Stimulated activated CD4-positive, alpha-beta T cell treated with anti-CD3 and anti-CD28 coated beads, Interleukin-4, amount 100 ng/mL, for 48 hours (primary cell): ENCODE data around the gene LILRB1.
"Not testable (repeated sequence)": the region's sequence is repeated elsewhere in the genome, so short reads cannot be mapped to it uniquely, and the experiment has no call there.

ENCODE experiments used
- DNase-seq, 2 donors: peaks; one replicate each; pipeline ENCODE4 v3.0.0-alpha.2; 2020; ENCODE audit warnings: low read depth in 2 of 2

LILRB1 gene

GRCh38 chr19:54630262-54630661 lies at the start of gene LILRB1:
LILRB1 (plus strand) TSS chr19:54630484; CDS start chr19:54631074, 590 bp downstream.
- DNase-seq, result not testable (repeated sequence)

GRCh38 chr19:54586397-54586796 lies 43.9 kb upstream of the LILRB1 start:
- no peak for DNase-seq

GRCh38 chr19:54587026-54587425 lies 43.3 kb upstream of the LILRB1 start:
- DNase-seq, result no peak

- DNase-seq, result not testable (repeated sequence)
These were observed 36.8 kb upstream of the LILRB1 start, which contains the start of gene LILRA1 for GRCh38 chr19:54593445-54593844. LILRA1 (plus strand) TSS chr19:54593632; CDS start chr19:54594245, 613 bp downstream.

- DNase-seq, result not testable (repeated sequence)
These were observed 36.2 kb upstream of the LILRB1 start for GRCh38 chr19:54593931-54594626.

GRCh38 chr19:54594737-54595136 lies 35.5 kb upstream of the LILRB1 start:
- no peak for DNase-seq

- not testable (repeated sequence) for DNase-seq
These were observed 34.4 kb upstream of the LILRB1 start for GRCh38 chr19:54595680-54596436.

GRCh38 chr19:54600212-54600611 lies 30.1 kb upstream of the LILRB1 start:
- DNase-seq, result no peak

- DNase-seq, result no peak
These were observed 24.1 kb upstream of the LILRB1 start for GRCh38 chr19:54606230-54606629.

- DNase-seq, result no peak
These were observed 23.1 kb upstream of the LILRB1 start for GRCh38 chr19:54606891-54607784.

GRCh38 chr19:54607785-54608150 lies 22.5 kb upstream of the LILRB1 start:
- DNase-seq, result no peak

GRCh38 chr19:54608205-54608604 lies 22.1 kb upstream of the LILRB1 start:
- DNase-seq, result no peak

GRCh38 chr19:54608792-54609191 lies 21.5 kb upstream of the LILRB1 start:
- no peak for DNase-seq

- no peak for DNase-seq
These were observed 20.9 kb upstream of the LILRB1 start for GRCh38 chr19:54609356-54609791.

GRCh38 chr19:54612428-54612827 lies 17.9 kb upstream of the LILRB1 start:
- DNase-seq, result no peak

GRCh38 chr19:54614726-54615125 lies 15.6 kb upstream of the LILRB1 start:
- DNase-seq, result no peak

GRCh38 chr19:54616057-54616456 lies 14.2 kb upstream of the LILRB1 start:
- DNase-seq, result no peak

GRCh38 chr19:54616821-54617560 lies 13.3 kb upstream of the LILRB1 start:
- no peak for DNase-seq

- DNase-seq, result no peak
These were observed 9.8 kb upstream of the LILRB1 start for GRCh38 chr19:54620464-54620863.

GRCh38 chr19:54622431-54622830 lies 7.9 kb upstream of the LILRB1 start:
- DNase-seq, result no peak

- not testable (repeated sequence) for DNase-seq
These were observed 6.0 kb upstream of the LILRB1 start for GRCh38 chr19:54624234-54624633.
